GM19351 (cell line): ENCODE measurements around the gene SRP68.

Experiments
- ATAC-seq: cut with Tn5 transposase; IDR thresholded peaks from one replicate; pipeline ENCODE4 v1.9.1; 2021; ENCODE audit warnings: mild to moderate bottlenecking, moderate library complexity; ENCODE audit not compliant: unreplicated experiment

SRP68 gene

DNA sequence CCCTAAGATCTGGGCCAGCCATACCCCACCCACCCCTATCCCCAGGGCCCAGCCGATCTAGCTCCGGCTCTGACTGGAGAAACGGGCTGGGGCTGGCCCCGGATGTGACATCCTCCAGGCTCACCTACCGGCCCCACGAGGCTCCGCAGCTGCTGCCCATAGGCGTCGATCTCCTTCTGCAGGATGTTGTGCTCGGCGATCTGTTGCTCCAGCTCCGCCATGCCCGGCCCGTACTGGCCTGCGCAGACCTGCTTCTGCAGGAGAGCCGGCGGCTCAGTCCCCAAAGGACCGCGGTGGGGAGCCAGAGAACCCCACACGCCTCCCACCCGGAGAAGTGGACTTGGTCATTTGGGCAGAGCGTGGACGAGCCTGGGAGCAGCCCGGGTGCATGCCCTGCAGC is 50.0 kb downstream of the SRP68 start:
- ATAC-seq, result no peak

DNA sequence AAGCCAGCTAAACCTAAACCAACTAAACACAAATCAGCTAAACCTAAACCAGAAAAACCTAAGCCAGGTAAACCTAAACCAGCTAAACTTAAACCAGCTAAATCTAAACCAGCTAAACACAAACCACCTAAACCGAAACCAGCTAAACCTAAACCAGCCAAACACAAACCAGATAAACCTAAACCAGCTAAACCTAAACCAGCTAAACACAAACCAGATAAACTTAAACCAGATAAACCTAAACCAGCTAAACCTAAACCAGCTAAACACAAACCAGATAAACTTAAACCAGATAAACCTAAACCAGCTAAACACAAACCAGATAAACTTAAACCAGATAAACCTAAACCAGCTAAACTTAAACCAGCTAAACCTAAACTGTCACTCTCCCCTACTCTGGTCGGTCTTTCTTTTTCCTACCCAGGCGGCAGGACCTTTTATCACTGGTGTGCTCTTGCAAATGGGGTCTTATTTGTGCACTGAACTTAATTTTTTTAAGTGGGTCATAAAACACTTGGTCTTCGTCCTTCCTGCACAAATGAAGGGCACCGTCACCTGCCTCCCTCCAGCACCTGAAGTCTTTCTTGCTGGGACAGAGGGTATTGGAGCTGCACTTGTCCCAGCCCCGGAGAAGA is 52.4 kb downstream of the SRP68 start:
- no peak for ATAC-seq

DNA sequence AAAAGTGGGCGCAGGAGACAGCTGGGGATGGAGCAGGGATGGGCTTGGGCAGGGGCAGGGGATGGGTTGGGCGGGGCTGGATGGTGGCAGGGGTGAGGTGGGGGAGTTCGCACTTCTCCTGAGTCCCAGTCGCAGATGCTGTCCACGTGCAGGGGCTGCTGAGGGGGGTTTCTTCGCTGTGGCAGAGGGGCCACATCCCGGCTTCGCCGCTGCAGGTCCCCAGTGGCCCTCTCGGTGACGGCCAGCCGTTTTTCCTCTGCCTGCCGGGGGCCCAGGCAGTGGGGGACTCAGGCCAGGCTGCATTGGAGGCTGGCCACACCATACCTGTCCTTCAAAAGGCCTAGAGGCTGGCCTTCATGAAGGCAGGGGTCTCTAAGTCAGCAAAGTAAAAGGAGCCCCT is 53.5 kb downstream of the SRP68 start:
- ATAC-seq, result no peak

DNA sequence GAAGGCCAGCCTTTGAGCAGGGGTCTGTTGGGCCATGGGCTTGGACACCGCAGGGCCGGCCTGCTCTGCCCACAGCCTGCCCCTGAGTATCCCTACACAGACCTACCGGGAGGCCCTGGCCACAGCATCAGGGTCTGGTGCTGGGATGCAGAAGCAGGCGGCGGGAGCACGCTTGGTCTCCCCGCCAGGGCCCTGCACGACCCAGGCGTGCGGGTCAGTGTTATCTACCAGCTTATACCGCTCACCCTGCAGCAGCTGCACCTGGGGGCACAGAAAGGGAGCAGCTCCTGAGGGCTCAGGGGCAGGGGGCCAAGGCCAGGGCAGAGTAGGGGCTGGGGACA is 54.0 kb downstream of the SRP68 start:
- ATAC-seq, result no peak

DNA sequence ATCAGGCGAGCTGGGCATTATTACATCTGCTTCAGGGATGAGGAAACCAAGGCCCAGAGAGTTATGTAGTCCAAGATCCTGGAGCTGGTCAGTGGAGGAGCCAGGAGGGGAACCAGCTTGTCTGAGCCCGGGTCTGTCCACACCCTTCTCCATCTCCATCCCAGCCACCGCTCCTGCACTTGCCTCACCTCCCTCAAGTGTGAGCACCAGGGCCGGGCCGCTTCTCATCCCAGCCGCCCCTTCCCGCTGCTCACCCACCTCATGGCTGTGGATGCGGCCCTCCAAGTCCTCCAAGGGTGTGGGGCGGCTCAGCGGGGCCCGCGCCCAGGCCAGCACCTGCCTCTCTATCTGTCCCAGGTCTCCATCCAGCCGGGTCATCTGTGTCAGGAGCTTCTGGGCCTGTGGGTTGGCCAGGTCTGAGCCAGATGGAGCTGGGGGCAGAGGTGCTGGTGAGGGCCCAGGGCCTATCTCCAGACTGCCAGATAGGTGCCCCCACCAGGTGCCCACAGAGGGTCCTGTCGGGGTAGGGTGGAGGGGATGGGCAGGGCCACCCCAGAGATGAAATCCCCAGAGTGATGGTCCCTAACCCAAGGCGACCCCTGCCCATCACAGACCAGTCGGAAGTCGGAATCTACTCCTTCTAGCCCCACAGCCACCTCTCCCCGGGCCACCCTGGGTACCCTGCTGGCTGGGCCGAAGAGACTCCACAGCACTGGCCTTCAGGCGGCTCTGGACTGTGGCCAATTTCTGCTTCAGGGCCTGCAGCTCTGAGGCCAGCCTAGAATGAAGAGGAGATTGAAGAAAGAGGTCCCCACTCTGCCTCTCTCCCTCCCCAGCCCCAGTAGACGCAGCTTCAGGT is 54.6 kb downstream of the SRP68 start:
- ATAC-seq, result no peak

DNA sequence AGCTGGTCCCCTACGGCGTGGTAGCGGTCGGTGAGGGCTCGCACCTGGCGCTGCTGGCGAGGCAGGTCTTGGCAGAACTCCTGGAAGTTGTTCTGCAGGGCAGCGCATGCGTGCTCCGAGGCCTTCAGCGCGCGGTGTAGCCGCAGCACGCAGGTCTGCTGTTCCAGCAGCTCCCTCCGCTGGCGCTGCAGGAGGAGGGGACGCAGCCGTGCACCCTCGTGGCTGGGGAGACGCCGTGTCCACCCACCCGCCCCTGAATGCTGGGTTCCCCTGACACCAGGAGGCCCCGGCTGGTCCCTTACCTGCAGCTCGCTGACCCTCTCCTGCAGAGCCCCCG is 57.4 kb downstream of the SRP68 start:
- ATAC-seq, result no peak

DNA sequence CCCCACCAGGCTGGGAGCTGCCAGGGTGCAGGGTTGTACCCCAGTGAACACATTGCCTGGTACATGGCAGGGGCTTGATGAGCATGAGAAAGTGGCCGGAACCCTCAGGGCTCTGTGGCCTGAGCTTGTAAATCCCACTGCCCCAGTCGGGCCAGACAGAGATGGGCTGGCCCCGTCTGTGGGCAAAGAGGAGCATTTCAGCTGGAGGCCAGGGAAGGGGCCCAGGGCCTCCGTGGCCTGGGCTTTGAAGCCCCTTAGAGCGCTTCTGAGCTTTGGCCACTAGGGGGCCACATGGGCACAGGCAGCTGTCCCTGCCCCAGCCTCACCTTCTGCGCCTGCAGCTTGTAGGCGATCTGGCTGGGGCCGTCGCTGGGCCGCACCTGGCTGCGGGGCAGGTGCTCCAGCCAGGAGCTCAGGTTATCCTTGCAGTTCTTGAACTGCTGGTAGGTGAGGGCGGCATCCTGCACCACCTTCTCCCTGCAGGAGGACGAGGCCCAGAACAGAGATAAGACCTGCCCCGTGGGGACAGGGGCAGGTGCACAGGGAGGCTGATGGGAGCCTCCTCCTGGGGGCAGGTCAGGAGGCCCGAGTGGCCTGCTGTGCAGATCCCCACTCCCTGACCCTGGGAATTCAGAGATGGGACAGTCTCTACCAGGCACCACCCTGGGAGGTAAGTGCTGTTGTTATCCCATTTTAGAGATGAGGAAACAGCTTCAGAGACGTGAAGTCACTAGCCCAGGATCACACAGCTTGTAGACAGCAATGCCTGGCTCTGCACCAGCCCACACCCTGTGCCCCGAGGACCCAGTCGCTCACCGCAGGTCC is 58.0 kb downstream of the SRP68 start:
- peak; percentile 55 for ATAC-seq

DNA sequence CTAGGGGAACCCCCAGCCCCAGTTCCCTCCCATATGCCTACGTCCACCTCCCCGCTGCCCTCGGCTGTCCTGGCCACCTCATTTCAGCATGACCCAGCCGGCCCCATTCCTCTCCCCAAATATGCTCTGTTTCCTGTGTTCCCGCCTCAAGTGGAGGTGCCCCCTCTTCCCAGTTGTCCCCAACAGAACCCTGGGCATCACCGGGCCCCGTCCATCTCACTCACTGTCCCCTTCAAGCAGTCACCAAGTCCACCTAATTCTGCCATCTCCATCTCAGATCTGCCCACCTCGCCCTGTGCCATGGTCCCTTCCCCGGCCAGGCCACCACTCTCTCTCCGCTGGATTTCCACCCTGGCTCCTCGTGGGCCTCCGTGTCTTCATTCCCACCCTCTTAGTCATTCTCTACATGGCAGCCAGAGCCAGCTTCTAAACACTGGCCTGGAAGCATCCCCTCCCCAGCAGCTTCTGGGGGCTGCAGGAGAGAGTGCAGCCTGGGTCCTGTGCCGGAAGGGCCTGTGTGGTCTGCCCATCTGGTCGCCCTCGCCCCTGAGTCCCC is 58.9 kb downstream of the SRP68 start:
- ATAC-seq, result no peak

DNA sequence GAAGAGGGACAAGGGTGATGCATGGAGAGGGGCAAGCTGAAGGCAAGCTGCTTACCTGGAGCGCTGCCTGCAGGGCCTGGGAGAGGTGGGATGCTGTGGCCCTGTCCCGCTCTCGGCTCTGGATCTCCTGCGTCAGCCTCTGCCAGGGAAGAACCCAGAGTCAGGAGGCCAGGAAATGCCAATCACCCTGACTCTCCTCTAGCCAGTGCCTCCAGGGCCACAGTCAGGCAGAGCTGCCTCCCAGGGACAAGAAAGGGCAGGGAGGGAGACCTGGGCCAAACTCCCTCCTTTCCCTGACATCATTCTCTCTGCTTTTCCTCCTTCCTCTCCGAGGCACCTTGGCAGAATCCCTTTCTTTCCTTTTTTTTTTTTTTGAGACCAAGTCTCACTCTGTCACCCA is 60.4 kb downstream of the SRP68 start:
- ATAC-seq, result no peak

DNA sequence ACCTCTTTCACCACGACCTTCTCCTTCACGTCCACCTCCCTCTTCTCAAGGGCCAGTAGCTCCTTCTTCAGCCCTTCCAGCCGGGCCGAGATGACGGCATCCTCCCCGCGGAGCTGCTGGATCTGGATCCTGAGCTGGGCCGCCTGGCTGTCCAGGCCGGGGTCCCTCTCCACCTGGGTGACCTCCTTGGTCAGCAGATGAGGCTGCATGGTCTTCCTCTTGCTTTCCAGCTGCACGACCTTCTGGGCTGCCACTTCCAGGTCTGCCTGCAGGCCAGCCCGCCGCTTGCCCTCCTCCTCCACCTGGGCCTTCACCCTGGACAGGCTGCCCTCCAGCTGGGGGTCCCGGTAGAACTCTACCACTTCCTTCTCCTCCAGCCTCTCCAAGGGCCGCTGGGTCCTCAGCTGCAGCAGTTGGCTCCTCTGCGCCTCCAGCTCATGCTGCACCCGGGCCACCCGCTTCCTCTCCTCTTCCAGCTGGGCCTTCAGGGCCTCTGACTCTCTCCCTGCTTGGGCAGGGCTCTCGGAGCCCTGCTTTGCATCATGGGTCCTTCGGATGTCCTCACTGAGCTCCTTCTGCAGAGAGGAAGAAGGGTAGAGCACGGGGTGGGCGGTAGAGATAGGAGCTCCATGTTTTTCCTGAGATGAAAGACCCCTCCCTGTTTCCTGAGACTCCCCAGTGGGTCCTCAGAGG is 62.2 kb downstream of the SRP68 start:
- ATAC-seq, result no peak

DNA sequence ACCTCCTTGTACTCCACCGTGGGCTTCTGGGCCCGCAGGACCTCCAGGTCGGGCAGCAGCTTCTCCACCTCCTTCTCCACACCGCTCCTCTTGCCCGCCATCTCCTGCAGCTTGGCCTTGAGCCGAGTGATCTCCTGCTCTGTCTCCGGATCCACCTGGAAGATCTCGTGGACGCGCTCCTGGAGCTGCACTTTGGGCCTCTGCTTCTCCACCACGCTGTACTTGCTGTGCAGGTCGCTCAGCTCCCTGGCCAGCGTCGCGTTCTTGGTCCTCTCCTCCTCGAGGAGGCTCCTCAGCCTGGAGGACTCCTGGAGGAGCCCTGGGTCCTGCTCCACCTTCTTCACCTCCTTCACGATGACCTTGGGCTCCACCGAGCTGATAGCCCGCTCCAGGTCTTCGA is 62.9 kb downstream of the SRP68 start:
- ATAC-seq, result no peak

DNA sequence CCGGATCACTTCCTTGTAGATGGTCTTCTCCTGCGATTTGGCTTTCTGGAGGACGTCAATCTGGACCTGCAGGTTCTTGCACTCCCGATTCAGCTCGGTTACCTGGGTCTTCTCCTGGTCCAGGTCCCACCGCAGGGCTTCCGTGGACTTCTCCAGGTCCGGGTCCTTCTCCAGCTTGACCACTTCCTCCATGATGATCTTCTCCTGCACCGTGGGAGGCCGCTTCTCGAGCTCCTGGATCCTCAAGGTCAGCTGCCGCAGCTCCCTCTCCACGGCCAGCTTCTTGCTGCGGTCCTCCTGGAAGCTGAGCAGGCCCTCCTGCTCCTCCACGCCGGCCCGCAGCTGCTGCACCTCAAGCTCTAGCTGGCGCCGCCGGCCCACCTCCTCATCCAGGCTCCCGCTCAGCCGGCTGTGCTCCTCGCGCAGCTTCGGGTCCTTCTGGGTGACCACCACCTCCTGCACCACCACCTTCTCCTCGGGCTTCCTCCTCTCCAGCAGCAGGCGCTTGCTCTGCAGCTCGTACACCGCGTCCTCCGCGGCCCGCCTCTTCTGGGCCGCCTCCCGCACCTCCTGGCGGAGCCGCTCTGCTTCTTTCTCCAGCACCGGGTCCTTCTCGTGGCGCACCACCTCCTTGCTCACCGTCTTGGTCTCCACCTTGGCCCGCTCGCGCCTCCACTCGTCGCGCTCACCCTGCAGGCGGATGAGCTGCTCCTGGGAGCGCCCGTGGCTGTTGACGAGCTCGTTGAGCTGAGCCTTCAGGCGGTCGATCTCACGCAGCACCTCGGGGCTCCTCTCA is 63.5 kb downstream of the SRP68 start:
- no peak for ATAC-seq

DNA sequence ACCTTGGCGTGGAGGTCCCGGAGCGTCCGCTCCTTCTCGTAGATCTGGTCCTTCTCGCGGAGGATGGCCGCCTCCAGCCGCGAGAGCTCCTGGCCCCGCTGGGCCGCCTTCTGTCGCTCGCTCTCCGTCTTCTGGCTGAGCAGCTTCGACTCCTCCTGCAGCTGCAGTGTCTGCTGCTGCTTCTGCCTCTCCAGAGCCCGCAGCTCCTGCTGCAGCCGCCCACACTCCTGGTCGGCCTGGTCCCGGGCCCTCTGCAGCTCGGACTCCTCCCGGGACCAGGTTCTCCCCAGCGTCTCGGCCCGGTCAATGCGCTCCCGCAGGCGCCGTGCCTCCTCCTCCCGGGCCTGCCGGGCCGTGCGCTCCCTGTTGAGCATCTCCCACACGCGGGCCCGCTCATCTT is 64.1 kb downstream of the SRP68 start:
- no peak for ATAC-seq

DNA sequence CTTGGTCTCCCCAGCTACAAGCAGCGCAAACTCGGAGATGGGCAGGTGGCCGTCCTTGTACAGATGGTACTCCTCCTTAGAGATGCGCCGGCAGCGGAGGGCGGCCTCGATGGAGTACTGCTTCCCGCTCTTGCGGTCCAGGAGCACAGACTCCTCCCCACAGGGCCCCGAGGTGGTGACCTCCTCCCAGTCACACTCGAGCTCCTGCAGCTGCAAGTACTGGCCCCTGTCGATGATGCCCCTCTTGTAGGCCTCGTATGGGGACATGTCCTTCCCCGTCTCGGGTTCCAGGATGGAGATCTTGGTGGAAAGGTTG is 64.5 kb downstream of the SRP68 start:
- no peak for ATAC-seq

DNA sequence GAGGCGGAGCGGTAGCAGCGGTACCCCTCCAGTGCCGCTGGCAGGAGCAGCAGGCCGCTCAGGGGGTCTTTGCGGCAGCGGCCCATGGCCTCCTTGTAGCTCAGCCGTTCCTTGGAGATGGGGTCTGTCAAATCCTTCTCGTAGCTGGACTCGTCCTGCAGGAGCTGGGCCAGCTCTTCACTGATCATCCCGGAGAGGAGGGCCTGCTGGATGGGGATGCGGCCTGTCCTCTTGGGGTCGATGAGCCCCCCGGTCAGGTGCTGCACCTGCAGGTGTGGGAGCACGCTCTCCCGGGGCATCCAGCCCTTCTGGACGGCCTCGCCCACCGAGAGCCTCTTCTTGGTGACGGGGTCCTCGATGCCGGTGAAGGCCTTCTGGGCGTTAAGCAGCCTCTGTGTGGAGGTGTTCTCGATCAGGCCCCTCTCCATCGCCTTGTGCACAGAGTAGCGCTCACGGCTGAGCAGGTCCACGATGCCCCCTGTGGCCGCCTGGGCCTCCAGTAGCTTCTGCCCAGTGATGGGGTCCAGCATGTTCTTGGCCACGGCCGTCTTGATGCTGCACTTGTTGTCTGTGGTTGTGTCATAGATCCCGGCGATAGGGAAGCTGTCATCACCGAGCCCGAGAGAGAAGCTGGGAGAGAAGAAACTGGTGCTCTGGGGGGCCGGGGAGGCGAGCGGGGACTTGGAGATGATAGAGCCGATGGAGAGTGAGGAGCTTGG is 65.0 kb downstream of the SRP68 start:
- ATAC-seq, result no peak

DNA sequence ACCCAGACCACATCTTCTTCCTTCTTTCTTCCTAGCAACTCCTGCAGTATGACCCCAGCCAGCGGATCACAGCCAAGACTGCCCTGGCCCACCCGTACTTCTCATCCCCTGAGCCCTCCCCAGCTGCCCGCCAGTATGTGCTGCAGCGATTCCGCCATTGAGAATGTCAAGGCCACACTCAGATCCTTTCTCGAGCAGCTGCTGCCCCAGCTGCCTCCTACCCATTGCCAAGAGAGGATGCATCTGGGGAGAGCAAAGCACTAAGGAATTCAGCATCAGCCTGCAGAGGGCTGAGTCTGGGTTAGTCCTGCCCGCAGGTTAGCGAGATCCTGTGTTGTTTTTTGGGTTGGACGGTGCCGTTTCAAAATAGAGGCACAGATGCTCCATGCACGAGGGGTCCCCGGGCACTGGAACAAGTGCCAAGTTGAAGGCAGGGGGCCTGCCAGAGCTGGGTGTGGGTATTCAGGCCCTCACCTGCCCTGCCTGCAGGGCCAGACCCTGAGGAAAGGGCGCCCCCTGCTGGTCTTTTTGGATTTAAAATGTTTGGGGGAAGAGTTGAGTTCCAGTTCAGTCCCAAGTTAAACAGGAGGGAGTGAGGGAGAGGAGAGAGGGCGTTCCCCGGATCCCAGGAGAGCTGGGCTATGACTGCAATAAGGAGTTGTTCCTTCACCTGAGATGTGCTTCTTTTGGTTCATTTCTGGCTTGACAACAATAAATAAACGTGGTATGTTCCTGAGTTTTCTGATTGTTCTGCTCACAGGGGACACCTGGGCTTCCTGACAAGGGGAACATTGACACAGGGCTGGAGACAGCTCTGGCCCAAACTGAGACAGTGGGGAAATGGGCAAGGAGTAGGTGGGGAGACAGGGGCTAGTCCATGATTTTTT is 66.8 kb downstream of the SRP68 start:
- no peak for ATAC-seq

DNA sequence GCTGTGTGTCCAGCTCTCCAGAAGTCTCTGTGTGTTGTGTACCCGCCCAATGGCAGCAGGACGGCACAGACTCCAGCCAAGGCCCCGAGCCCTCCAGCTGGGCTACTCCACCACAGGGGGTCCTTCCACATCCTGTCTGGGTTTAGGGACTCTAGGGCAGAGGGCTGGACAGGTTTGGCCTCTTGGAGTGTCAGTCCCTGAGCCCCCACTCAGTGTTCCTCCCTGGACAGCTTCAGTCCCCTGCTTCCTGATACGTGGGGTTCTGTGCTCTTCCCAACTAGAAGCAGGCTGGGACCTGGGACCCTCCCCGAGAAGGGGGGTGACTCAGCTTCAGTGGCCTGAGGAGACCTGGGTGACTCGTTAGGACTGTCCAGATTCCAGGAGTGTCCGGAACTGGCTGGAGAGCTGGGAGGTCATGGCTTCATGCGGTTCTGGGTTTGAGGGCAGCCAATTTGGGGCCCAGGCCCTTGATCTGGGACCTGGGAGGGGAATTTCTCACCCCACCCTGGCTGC is 67.5 kb downstream of the SRP68 start:
- no peak for ATAC-seq

DNA sequence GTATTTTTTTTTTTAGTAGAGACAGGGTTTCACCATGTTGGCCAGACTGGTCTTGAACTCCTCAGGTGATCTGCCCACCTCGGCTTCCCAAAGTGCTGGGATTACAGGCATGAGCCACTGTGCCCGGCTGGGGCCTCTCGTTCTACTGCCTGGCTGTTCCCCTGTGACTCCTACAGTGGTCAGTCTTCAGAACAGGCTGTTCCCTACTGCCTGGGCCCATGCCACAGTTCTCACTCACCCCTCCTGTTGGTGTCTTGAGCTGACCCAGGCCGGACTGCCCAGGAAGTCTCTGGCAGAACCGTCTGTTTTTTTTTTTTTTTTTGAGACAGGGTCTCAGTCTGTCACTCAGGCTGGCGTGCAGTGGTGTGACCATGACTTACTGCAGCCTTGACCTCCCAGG is 68.4 kb downstream of the SRP68 start:
- no peak for ATAC-seq

DNA sequence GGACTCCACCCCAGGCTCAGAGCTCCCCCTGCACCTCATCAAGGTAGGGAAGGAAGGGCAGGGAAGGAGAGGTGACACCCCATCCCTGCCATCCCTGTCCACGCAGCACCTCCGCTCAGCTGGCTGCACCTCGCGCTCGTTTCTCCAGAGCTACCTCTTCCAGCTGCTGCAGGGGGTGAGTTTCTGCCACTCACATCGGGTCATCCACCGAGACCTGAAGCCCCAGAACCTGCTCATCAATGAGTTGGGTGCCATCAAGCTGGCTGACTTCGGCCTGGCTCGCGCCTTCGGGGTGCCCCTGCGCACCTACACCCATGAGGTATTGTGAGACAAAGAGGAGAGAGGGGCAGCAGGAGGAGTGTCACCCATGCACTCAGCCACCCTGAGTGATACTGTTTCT is 70.2 kb downstream of the SRP68 start:
- ATAC-seq, result no peak
